ENCODE data around the gene SAYSD1.

SAYSD1 gene

GRCh38 chr6:39108041-39108839 is 6.7 kb downstream of the SAYSD1 start:
- no peak for DNase-seq (ENCODE audit: low read depth)

GRCh38 chr6:39107641-39108040 is 7.3 kb downstream of the SAYSD1 start:
- no peak for DNase-seq (ENCODE audit: low read depth)

GRCh38 chr6:39107034-39107433 is 8.0 kb downstream of the SAYSD1 start:
- no peak for DNase-seq (ENCODE audit: low read depth)

GRCh38 chr6:39104528-39104927 is 10.5 kb downstream of the SAYSD1 start:
- no peak for DNase-seq (ENCODE audit: low read depth)

GRCh38 chr6:39102821-39103136 is 12.2 kb downstream of the SAYSD1 start:
- no peak for DNase-seq (ENCODE audit: low read depth)

GRCh38 chr6:39102071-39102820 is 12.7 kb downstream of the SAYSD1 start:
- DNase-seq (ENCODE audit: low read depth) = no peak

- no peak for DNase-seq (ENCODE audit: low read depth)
Observed at GRCh38 chr6:39100358-39100757, 14.6 kb downstream of the SAYSD1 start.

- DNase-seq (ENCODE audit: low read depth) = no peak
Observed at GRCh38 chr6:39095578-39095977, 19.4 kb downstream of the SAYSD1 start.

- no peak for DNase-seq (ENCODE audit: low read depth)
Observed at GRCh38 chr6:39093149-39093708, 21.8 kb downstream of the SAYSD1 start.

GRCh38 chr6:39092124-39092523 is 22.9 kb downstream of the SAYSD1 start:
- no peak for DNase-seq (ENCODE audit: low read depth)

GRCh38 chr6:39091220-39091619 is 23.8 kb downstream of the SAYSD1 start:
- DNase-seq (ENCODE audit: low read depth) = no peak

GRCh38 chr6:39090036-39090435 is 24.9 kb downstream of the SAYSD1 start:
- DNase-seq (ENCODE audit: low read depth) = no peak

GRCh38 chr6:39088331-39088730 is 26.7 kb downstream of the SAYSD1 start:
- no peak for DNase-seq (ENCODE audit: low read depth)

GRCh38 chr6:39087197-39087596 is 27.8 kb downstream of the SAYSD1 start:
- DNase-seq (ENCODE audit: low read depth) = no peak

- no peak for DNase-seq (ENCODE audit: low read depth)
Observed at GRCh38 chr6:39086711-39087110, 28.3 kb downstream of the SAYSD1 start.

- no peak for DNase-seq (ENCODE audit: low read depth)
Observed at GRCh38 chr6:39086294-39086693, 28.7 kb downstream of the SAYSD1 start.

GRCh38 chr6:39085129-39085797 is 29.7 kb downstream of the SAYSD1 start:
- DNase-seq (ENCODE audit: low read depth) = no peak

GRCh38 chr6:39084506-39084905 is 30.5 kb downstream of the SAYSD1 start:
- no peak for DNase-seq (ENCODE audit: low read depth)

- DNase-seq (ENCODE audit: low read depth) = no peak
Observed at GRCh38 chr6:39083231-39083634, 31.8 kb downstream of the SAYSD1 start.

GRCh38 chr6:39082310-39082709 is 32.7 kb downstream of the SAYSD1 start:
- no peak for DNase-seq (ENCODE audit: low read depth)

GRCh38 chr6:39080246-39080875 is 34.6 kb downstream of the SAYSD1 start:
- no peak for DNase-seq (ENCODE audit: low read depth)
